Raji (cell line): ENCODE measurements around the gene FOXE3.

Experiments
- POLR2A ChIP-seq: IDR thresholded peaks from 2 replicates; pipeline ENCODE4 v1.6.1; 2011; ENCODE audit warnings: low read depth, low read length, control low read depth; ENCODE audit not compliant: insufficient read depth

Gene FOXE3

DNA sequence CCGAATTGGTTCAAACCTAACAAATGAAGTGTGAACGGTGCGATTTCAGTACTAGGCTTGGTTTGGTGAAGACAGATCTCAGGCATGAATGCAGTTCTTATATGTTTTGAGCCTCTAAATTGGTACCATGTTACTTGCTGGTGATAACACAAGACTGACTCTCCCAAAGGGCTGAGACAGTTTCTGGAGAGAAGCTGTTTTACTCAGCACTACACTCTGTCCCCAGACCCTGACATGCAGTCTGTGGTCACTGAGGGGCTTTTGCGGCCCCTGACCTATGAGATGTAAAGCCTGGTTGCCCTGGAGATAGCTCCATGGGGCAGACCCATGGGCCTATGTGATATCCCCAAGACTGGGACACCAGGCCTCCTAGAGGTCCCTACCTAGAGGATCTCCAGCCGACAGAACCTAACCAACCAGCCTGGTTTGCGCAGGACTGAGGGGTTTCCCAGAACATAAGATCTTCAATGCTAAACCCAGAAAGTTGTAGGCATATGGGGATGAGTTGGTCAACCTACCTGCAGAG, 19.4 kb upstream of the FOXE3 start:
- no peak for TF ChIP-seq POLR2A

DNA sequence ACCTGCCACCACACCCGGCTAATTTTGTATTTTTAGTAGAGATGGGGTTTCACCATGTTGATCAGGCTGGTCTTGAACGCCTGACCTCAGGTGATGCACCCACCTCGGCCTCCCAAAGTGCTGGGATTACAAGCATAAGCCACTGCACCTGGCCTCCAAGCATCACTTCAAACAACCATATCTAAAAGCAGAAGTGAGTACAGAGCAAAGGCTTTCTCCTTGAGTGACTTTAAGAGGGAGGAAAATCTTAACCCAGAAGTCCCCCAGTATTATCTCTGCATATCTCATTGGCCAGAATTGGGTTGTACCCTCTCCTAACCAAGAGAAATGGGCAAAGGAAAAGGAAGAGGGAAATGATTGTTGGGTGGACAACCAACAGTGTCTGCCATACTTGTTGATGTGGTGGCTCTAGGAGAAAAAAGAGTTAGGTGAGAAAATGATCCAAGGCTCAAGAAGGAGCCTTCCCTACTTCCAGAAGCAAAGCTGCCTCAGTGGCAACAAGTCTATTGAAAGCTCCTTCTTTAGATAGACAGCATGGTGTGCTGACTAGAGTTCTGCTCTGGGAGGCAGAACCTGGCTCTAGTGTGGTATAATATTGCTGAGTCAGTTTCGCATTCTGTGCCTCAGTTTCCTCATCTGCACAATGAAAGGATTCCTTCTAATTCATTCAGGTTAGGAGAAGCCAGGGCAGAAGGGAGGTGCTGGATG, 16.8 kb upstream of the FOXE3 start:
- TF ChIP-seq POLR2A, result no peak

DNA sequence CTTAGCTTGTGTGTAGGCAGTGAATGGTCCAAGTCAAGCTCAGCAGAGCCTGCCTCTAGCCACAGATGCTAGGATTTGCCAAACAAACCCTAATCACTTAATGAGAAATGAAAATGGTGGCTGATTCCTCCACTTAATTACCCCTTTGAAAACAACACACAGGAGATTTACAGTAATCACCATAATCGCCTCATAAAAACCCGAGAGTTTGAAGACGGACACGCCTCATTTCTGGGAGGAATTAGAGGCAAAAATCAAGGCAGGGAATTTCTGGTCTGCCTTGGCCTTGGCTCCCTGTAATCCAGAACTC, 16.3 kb upstream of the FOXE3 start:
- no peak for TF ChIP-seq POLR2A

DNA sequence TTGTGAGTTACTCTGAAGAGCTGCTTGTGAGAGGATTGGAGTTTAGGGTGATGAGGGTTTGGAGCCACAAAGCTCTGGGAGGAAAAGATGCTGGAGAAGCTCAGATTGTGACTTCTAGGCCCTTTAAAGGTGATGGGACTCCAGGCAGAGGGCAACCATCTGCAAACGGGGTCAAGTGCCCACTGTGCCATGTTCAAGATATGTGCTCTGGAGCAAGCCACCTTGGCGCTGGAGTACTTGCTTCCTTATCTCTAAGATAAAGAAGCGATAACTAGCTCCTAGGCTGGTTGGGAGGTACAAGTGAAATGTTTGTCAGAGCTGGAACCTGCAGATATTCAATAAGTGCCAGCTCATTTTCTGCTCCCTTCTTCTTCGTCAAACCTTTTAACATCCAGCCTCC, 14.3 kb upstream of the FOXE3 start:
- TF ChIP-seq POLR2A, result no peak

DNA sequence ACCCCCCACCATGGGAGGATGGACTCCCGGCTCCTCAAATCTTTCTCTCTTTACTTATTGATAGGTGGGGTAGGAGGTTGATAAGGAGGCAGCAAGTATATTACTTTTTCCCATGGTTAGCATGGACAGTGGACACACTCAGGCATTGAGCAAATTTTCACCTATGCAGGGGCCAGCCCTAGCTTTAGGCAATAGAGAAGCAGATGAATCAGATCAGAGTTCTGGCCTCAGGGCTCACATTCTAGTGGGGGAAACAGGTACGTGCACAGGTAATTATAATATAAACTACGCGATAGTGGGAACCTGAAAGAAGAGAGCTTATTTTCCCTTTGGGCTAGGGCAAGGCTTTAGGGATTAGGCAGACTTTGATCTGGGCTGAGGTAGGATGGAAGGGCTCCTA, 13.5 kb upstream of the FOXE3 start:
- no peak for TF ChIP-seq POLR2A

DNA sequence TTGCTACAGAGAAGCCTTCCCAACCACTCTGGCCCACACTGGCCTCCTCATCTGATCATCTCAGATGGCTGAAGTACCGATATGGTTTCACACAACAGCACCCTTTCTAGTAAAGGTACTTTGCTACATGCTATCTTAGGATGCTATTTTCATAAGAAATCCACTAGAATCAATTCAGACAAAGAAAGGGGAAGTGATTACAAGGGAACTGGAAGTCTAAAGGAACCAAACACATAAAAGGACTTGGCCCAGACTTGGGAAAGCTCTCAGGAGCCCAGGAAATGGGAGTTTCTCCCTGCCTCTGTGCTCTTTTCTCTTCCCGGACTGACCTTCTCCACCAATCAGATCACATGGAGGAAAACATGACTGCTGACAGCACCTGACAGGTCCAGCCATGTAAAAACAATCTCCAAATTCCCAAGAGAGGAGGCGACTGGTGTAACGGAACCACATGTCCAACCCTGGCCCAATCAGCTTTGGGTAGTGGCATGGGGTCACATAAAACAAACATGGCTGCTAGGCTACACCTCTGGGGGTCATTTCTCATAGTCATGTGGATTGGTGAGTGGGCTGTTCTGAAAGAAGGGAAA, 12.7 kb upstream of the FOXE3 start:
- no peak for TF ChIP-seq POLR2A

DNA sequence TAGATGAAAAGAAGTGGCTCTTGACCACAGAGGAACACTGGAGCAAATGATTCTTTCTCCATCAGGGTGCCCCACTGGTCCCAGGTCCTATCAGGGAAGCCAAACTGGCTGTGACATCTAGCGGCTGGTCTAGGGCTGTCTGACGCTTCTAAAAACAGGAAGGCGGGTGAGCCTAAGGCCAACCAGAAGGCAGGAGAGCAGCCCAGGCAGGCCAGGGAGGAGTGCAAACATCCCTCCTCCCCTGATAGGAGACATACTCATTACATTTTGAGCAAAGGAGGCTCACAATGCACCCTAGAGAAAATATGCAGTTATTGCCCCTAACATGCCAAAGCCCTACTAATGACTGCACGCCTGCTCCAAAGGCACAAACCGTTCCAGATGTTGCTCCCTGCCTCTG, 10.4 kb upstream of the FOXE3 start:
- no peak for TF ChIP-seq POLR2A

DNA sequence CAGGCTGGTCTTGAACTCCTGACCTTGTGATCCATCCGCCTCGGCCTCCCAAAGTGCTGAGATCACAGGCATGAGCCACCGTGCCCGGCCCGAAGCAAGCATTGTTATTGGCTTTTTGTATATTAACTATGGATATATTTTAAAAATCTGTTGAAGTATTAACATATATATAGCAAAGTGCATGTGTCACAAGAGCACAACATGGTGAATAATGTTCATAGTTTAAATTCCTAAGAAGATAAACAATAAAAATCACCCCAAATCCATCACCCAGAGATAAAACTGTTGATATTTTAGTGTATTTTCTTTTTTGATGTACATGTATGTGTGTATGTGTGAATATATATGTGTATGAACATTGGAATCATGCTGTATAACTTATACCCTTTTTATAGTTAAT, 9.1 kb upstream of the FOXE3 start:
- no peak for TF ChIP-seq POLR2A

DNA sequence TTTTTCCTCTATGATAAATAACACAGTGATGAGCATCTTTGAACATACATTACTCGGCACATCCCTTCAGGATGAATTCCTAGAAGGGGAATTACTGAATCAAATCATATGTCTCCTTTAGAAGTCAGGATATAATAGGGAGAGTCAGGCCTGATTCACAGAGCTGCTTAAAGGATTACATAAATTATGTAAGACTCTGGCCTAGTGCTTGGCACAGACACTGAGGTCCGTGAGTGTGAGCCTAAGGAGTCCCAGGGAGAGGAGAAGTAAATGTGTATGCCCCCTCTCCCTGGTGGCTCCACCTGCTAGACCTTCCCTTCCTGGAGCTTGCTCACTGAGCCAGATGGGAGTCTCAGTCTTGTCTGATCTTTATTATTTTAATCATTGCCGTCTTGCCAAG, 8.6 kb upstream of the FOXE3 start:
- TF ChIP-seq POLR2A, result no peak

DNA sequence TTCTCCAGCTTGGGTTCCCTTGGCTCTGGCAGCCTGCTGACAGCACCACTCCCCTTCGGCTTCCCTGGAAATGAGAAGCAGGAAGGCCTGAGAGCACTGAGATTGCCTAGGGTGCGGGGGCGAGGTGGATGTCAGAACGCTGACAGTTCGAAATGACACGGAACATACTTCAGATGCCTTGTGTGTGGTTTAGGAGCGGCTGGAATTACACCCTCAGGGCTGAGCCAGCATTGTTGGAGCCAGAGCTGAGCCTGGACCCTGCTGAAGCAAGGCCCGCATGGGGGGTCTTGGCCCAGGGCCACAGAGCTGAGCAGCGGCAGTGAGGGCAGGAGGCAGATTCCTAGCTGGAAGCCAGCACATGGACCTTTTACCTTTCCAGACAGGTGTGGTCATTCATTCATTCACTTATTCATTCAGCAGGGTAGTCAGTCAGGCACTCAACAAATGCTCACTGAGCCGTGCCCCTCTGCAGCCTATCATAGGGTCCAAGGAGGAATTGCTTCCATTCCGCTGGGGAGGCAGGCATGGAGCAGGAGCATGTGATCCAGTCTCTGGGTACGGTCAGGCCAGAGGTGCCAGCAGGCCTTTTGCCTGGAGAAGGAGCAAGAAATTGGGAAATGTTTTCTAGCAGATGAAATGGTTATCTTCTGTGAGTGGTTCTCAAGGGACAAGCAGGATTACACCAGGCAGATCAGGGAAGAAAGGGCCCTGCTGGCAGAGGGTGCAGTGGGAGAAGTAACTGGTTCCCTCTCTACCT, 6.6 kb upstream of the FOXE3 start:
- TF ChIP-seq POLR2A, result no peak

DNA sequence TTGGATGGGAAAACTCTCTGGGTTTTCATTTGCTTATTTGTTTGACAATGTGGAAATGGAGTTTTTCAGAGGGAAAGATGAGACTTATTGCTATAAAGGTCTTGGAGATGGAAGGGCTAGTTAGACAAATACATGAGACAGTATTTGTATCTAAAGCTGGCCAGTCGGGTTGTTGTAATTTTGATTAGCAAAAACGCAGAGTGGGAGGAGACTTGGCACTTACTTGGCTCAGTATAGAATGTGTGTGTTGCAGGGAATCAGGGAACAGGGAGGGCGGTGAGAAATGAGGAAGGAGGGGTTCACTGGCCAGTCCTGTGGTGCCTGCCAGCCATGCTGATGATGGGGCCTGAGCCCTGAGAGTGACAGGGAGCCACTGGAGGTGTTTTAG, 6.0 kb upstream of the FOXE3 start:
- TF ChIP-seq POLR2A, result no peak

DNA sequence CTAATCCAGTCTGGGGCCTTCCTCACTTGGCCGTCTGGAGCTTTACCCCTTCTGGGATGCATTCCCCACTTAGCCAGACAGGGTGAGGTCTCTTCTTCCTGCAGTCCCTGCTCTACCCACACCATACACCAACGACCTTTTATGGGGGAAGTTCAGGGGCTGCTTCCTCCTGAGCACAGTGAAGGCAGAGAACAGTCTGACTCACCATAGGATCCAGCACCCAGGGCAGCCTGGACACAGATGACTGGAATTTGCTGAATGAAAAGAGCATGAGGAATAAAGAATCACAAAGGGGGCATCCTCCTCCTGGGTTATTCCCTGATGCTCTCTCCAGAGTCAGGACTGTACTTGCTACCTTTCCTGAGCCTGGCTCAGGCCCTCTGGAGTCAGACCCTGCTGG, 4.6 kb upstream of the FOXE3 start:
- TF ChIP-seq POLR2A, result no peak

DNA sequence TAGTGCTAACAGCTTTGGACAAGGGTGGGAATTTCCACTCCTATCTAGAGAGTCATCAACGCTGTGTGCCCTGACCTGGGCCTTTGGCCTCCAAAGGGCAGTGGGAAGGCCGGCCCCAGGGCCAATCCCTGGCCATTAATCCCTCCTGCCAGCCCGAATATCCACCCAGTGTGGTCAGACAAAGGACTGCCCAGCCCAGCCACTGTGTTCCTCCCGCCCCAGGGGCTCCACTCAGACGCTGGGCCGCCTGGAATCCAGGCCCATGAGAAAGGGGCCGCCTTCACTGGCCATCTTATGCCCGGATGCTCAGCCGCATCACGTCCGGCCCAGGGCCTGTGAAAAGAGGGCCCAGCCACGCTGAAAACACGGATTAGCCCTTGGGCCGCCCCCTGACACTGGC, 3.6 kb upstream of the FOXE3 start:
- no peak for TF ChIP-seq POLR2A

DNA sequence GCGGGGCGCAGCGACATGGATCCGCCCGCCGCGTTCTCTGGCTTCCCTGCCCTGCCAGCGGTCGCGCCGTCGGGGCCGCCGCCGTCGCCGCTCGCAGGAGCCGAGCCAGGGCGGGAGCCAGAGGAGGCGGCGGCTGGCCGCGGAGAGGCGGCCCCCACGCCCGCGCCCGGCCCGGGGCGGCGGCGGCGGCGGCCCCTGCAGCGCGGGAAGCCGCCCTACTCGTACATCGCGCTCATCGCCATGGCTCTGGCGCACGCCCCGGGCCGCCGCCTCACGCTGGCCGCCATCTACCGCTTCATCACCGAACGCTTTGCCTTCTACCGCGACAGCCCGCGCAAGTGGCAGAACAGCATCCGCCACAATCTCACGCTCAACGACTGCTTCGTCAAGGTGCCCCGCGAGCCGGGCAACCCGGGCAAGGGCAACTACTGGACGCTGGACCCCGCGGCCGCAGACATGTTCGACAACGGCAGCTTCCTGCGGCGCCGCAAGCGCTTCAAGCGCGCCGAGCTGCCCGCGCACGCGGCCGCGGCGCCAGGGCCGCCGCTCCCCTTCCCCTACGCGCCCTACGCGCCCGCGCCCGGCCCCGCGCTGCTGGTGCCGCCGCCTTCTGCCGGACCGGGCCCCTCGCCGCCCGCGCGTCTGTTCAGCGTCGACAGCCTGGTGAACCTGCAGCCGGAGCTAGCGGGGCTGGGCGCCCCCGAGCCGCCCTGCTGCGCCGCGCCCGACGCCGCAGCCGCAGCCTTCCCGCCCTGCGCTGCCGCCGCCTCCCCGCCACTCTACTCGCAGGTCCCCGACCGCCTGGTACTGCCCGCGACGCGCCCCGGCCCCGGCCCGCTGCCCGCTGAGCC, 459 bp downstream of the FOXE3 start:
- TF ChIP-seq POLR2A, result no peak
